Epithelial cell of proximal tubule (primary cell): ENCODE results near the gene KRTAP4-11. TPM values are rescaled to one million over a fixed set of nuclear protein-coding genes. Genes with fewer than 3 reads are reported as not detected.
"Not testable (repeated sequence)": the region's sequence is repeated elsewhere in the genome, so short reads cannot be mapped to it uniquely, and the experiment has no call there.

Experiments
- DNase-seq: peaks from one replicate; pipeline ENCODE4 v3.0.0-alpha.2; 2011; ENCODE audit warnings: low read depth
- H3K4me3 ChIP-seq: 2 replicates; pipeline ENCODE4 v1.5.1; 2011; ENCODE audit warnings: low read depth, mild to moderate bottlenecking, low read length
- total RNA-seq: library from RNA; depleted of rRNA; stranded (reverse); fragments of >200 nt; gene quantifications from 2 replicates; pipeline ENCODE4 v1.2.3, GENCODE V29; 2015
- TF ChIP-seq, protein P1 (sequence below): conservative IDR thresholded peaks from 2 replicates; pipeline ENCODE4 v1.5.1; 2012; ENCODE audit warnings: low read depth, mild to moderate bottlenecking, low read length

The KRTAP4-11 gene
- total RNA-seq, 1 donor from 2014 or later: not detected

DNA sequence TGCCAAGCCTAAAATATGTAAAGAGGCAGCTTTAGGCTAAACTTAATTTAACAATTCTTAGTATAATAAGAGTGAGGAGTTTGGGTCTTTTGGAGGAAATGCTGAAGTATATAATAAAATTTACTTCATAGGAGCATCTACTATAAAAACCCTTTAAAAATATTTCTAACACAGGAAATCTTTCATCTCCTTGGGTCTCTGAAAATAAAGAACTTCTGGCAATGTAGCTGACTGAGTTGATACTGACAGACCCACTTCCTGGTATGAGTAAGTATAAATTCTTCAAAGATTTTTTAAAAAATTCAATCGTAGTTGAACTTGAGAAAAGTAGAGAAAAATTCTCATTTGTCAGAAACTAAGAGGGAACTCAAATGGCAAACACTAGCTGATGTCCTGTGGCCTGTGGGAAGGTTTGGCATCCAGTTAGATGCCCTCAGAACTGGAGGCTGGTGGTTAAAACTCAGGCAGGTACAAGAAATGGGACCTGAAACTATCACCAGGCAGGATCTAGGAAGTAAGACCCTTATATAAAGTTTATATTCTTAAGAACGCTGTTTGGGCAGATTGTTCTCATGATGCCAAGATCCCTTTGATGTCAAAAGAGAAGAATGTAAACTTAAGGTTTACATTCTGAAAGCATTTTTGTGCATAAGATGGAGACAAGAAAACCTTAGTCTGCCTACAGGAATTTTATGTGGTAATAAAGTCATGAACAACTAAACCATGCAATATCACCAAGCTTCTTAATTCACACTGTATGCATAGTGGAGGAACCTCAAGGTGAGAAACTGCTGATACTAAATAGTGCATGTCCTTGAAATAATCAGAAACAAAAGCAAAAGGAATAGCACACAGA, 15.9 kb upstream of the KRTAP4-11 start:
- TF ChIP-seq, protein P1, sequence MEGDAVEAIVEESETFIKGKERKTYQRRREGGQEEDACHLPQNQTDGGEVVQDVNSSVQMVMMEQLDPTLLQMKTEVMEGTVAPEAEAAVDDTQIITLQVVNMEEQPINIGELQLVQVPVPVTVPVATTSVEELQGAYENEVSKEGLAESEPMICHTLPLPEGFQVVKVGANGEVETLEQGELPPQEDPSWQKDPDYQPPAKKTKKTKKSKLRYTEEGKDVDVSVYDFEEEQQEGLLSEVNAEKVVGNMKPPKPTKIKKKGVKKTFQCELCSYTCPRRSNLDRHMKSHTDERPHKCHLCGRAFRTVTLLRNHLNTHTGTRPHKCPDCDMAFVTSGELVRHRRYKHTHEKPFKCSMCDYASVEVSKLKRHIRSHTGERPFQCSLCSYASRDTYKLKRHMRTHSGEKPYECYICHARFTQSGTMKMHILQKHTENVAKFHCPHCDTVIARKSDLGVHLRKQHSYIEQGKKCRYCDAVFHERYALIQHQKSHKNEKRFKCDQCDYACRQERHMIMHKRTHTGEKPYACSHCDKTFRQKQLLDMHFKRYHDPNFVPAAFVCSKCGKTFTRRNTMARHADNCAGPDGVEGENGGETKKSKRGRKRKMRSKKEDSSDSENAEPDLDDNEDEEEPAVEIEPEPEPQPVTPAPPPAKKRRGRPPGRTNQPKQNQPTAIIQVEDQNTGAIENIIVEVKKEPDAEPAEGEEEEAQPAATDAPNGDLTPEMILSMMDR: no peak
- H3K4me3 ChIP-seq: no peak overlapping the region
- DNase-seq: no peak

- no peak overlapping the region for H3K4me3 ChIP-seq
- TF ChIP-seq, protein P1: no peak
- DNase-seq: no peak
These were observed 13.8 kb upstream of the KRTAP4-11 start for GRCh38 chr17:41131979-41132378.

DNA sequence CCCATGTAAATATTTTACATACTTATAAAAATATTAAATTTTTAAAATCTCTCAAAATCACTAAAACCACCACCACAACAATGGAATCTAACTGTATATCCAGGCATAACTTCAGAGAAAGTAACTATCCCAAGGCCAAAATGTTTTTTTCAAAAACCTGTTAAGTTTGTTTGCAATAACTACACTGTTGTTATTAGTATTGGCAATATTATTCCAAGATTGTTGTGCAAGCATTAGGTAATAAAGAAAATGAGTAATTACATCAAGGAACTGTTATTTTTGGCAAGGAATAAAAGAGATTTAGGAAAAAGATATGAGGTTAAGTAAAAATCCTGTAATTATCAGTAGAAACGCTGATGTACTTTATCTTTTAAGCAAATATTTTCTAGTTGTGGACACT, 9.2 kb upstream of the KRTAP4-11 start:
- H3K4me3 ChIP-seq: no peak overlapping the region
- TF ChIP-seq, protein P1: no peak
- DNase-seq: no peak

DNA sequence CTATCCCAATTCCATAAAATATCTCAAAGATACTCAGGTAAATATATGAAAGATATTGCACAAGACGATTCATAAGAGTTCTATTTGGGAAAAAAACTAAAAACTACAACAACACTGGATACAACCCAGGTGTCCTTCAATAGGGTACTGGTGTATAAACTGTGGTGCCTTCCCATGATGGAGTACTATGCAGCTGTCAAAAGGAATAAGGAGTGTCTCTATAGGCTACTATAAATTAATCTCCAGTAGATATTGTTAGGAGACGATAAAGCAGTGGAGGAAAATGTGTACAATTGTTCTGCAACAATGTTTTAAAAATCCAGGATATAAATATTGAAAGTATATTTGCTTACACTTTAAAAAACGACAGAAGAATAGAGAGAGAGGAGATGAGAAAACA, 8.2 kb upstream of the KRTAP4-11 start:
- TF ChIP-seq, protein P1: no peak
- no peak overlapping the region for H3K4me3 ChIP-seq
- no peak for DNase-seq

DNA sequence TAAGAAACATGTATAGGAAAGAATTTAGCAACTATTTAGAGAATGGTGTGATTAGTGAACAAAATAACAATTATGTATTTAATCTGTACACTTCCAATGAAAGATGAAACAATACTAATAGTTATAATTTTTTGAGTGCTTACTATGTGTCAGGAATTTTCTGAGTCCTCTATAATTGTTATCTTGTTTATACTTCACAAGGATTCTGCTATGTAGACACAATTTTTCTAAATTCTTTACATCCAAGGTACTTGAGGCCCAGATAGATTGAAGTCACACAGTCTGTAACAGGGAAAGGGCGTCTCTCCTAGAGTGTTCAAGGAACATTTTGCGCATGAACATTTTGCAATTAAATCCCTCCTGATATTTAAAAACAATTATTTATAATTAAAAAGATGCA, 6.9 kb upstream of the KRTAP4-11 start:
- TF ChIP-seq, protein P1: no peak

GRCh38 chr17:41123991-41124371, 5.8 kb upstream of the KRTAP4-11 start, which contains the start of gene KRTAP4-12:
TSS of gene KRTAP4-12 (minus strand) at chr17:41124182. CDS start at chr17:41124122, 60 bp downstream.
- not testable (repeated sequence) for DNase-seq, H3K4me3 ChIP-seq

More for the DNA sequence above, 6.9 kb upstream of the KRTAP4-11 start:
- H3K4me3 ChIP-seq: no peak overlapping the region
- no peak for DNase-seq

- DNase-seq, H3K4me3 ChIP-seq: not testable (repeated sequence)
These were observed 5.3 kb upstream of the KRTAP4-11 start for GRCh38 chr17:41123292-41123990.
